HCT116 (cell line): ENCODE data around the gene SMAGP. TPM values are rescaled to one million over a fixed set of nuclear protein-coding genes. Genes with fewer than 3 reads are reported as not detected.

ENCODE experiments used
- ATAC-seq: fragments of 200-7000 bp; cut with Tn5 transposase; 2 replicates; pipeline ENCODE4 v1.9.1; 2020; ENCODE audit warnings: mild to moderate bottlenecking, moderate library complexity
- BruUV-seq: library from RNA; stranded (reverse); fragments of 400-500 nt; replicated peaks from 2 replicates; lab custom pipeline; 2021; lab: Mats Ljungman, UMichigan
- CTCF ChIA-PET: fragments of 300-600 bp; sonication (Branson Sonifier 250); formaldehyde crosslinking; loops from one replicate; lab custom pipeline; 2021; ENCODE audit warnings: antibody characterized with exemption; lab: Charles Lee
- POLR2A ChIA-PET: fragments of 300-600, 350-600 bp; sonication (Branson Sonifier 250); formaldehyde crosslinking; loops from one replicate; lab custom pipeline; 2021; ENCODE audit warnings: antibody characterized with exemption; lab: Charles Lee
- RAD21 ChIA-PET, 2 experiments: fragments of 300-600 bp; sonication (Branson Sonifier 250); formaldehyde crosslinking; loops; one replicate each; lab custom pipeline; 2023; ENCODE audit warnings: low total read pairs in 2 of 2; ENCODE audit not compliant: uncharacterized antibody in 2 of 2, unreplicated experiment in 2 of 2, low non-redundant PET in 1 of 2; lab: Charles Lee
- DNase-seq: peaks from one replicate; pipeline ENCODE4 v3.0.0-alpha.2; 2010; ENCODE audit warnings: low read depth, low spot score
- H2AFZ ChIP-seq: fragments of 200-600 bp; shearing (Covaris generic), sonication (generic); 2 replicates; pipeline ENCODE4 v1.6.1; 2017; ENCODE audit warnings: low read depth, mixed run types, mixed read lengths, antibody characterized with exemption, low read length; ENCODE audit not compliant: poor library complexity, severe bottlenecking
- H3K27ac ChIP-seq: 2 replicates; pipeline ENCODE4 v1.5.1; 2012; ENCODE audit warnings: low read depth, low read length
- H3K27me3 ChIP-seq: fragments of 200-600 bp; sonication (generic); 2 replicates; pipeline ENCODE4 v1.6.1; 2016; ENCODE audit warnings: mixed run types, low read length, mixed read lengths; ENCODE audit not compliant: insufficient read depth
- H3K36me3 ChIP-seq, 2 experiments: fragments of 200-500 bp in 1 of 2; fragments of 200-600 bp in 1 of 2; sonication (Bioruptor generic) in 1 of 2; sonication (generic) in 1 of 2; 2 replicates each; pipeline versions ENCODE4 v1.5.1 to v1.6.1; 2014 to 2016; ENCODE audit warnings: low read length in 2 of 2, inconsistent platforms in 1 of 2, mixed read lengths in 1 of 2, mixed run types in 1 of 2; ENCODE audit not compliant: insufficient read depth in 2 of 2, control insufficient read depth in 1 of 2
- H3K4me1 ChIP-seq, 2 experiments: fragments of 200-600 bp in 1 of 2; sonication (generic) in 1 of 2; 2 replicates each; pipeline versions ENCODE4 v1.5.1 to v1.6.1; 2012 to 2017; ENCODE audit warnings: low read length in 2 of 2, inconsistent platforms in 1 of 2, mild to moderate bottlenecking in 1 of 2, mixed read lengths in 1 of 2, mixed run types in 1 of 2, moderate library complexity in 1 of 2; ENCODE audit not compliant: insufficient read depth in 2 of 2, control insufficient read depth in 1 of 2
- H3K4me2 ChIP-seq: fragments of 200-600 bp; sonication (generic); 2 replicates; pipeline ENCODE4 v1.6.1; 2017; ENCODE audit warnings: mixed run types, low read length, mixed read lengths
- H3K4me3 ChIP-seq, 2 experiments: fragments of 200-600 bp in 1 of 2; sonication (generic) in 1 of 2; replicated peaks in 1 of 2; 2 replicates each; pipeline ENCODE4 v1.5.1; 2011 to 2016; ENCODE audit warnings: low read length in 2 of 2, control low read depth in 1 of 2, low read depth in 1 of 2, mild to moderate bottlenecking in 1 of 2, mixed read lengths in 1 of 2, mixed run types in 1 of 2
- H3K79me2 ChIP-seq: fragments of 200-600 bp; sonication (generic); 2 replicates; pipeline ENCODE4 v1.6.1; 2017; ENCODE audit warnings: mild to moderate bottlenecking, mixed run types, low read length, moderate library complexity, mixed read lengths; ENCODE audit not compliant: insufficient read depth
- H3K9ac ChIP-seq: fragments of 200-600 bp; sonication (generic); 2 replicates; pipeline ENCODE4 v1.6.1; 2016; ENCODE audit warnings: low read length, mixed read lengths
- H3K9me2 ChIP-seq: fragments of 200-600 bp; sonication (generic), shearing (Covaris generic); 2 replicates; pipeline ENCODE4 v1.6.1; 2017; ENCODE audit warnings: mixed run types, mild to moderate bottlenecking, moderate library complexity; ENCODE audit not compliant: insufficient read depth
- H3K9me3 ChIP-seq, 2 experiments: fragments of 200-500 bp in 1 of 2; fragments of 200-600 bp in 1 of 2; sonication (Bioruptor generic) in 1 of 2; sonication (generic) in 1 of 2; 2 replicates each; pipeline ENCODE4 v1.6.1; 2014 to 2017; ENCODE audit warnings: low read length in 2 of 2, mixed read lengths in 2 of 2, inconsistent platforms in 1 of 2, low read depth in 1 of 2, mild to moderate bottlenecking in 1 of 2, mixed run types in 1 of 2, moderate library complexity in 1 of 2; ENCODE audit not compliant: control insufficient read depth in 1 of 2, insufficient read depth in 1 of 2
- H4K20me1 ChIP-seq: fragments of 200-600 bp; sonication (generic), shearing (Covaris generic); 2 replicates; pipeline ENCODE4 v1.6.1; 2017; ENCODE audit warnings: mixed run types, mild to moderate bottlenecking, moderate library complexity; ENCODE audit not compliant: insufficient read depth
- ATF3 ChIP-seq: IDR thresholded peaks from 2 replicates; pipeline ENCODE4 v1.6.1; 2012
- EGR1 ChIP-seq: IDR thresholded peaks from 2 replicates; pipeline ENCODE4 v1.6.1; 2012; ENCODE audit warnings: low read depth
- ELF1 ChIP-seq: IDR thresholded peaks from 2 replicates; pipeline ENCODE4 v1.6.1; 2012; ENCODE audit warnings: low read depth, borderline replicate concordance
- EZH2 ChIP-seq: fragments of 200-600 bp; sonication (generic); IDR thresholded peaks from 2 replicates; pipeline ENCODE4 v1.6.1; 2017; ENCODE audit warnings: antibody characterized with exemption, mixed run types
- JUND ChIP-seq: IDR thresholded peaks from 2 replicates; pipeline ENCODE4 v1.6.1; 2012
- POLR2AphosphoS5 ChIP-seq: IDR thresholded peaks from 2 replicates; pipeline ENCODE4 v1.6.1; 2011; ENCODE audit warnings: mild to moderate bottlenecking, low read depth, low read length, moderate library complexity
- RAD21 ChIP-seq: IDR thresholded peaks from 2 replicates; pipeline ENCODE4 v1.6.1; 2012; ENCODE audit warnings: low read depth, mild to moderate bottlenecking
- REST ChIP-seq: IDR thresholded peaks from 2 replicates; pipeline ENCODE4 v1.6.1; 2012; ENCODE audit warnings: low read depth
- SIN3A ChIP-seq: IDR thresholded peaks from 2 replicates; pipeline ENCODE4 v1.6.1; 2012; ENCODE audit warnings: low read depth
- SP1 ChIP-seq: IDR thresholded peaks from 2 replicates; pipeline ENCODE4 v1.6.1; 2012; ENCODE audit warnings: low read depth
- YY1 ChIP-seq: IDR thresholded peaks from 2 replicates; pipeline ENCODE4 v1.6.1; 2011; ENCODE audit warnings: low read length, low read depth, moderate library complexity, mild to moderate bottlenecking; ENCODE audit not compliant: insufficient replicate concordance; ENCODE audit errors: extremely low read depth
- ZBTB33 ChIP-seq: IDR thresholded peaks from 2 replicates; pipeline ENCODE4 v1.6.1; 2011; ENCODE audit warnings: mild to moderate bottlenecking, low read length, moderate library complexity; ENCODE audit not compliant: insufficient replicate concordance; ENCODE audit errors: extremely low read depth
- ZFX ChIP-seq: fragments of 450-650 bp; IDR thresholded peaks from 2 replicates; pipeline ENCODE4 v1.6.1; 2017
- intact Hi-C: fragments of 100-400 bp; cut with micrococcal nuclease; formaldehyde crosslinking; loops from 2 replicates; pipeline ENCODE4 v1.10.0; 2022
- total RNA-seq: library from RNA; stranded (reverse); gene quantifications from one replicate; pipeline ENCODE4 v1.2.1, GENCODE V29; 2021; ENCODE audit not compliant: unreplicated experiment

Gene SMAGP
- total RNA-seq, 1 experiment from 2014 or later: 39.9 TPM

GRCh38 chr12:51264297-51264696, 5.9 kb downstream of the SMAGP start:
- H3K79me2 ChIP-seq: peaks cover 68% of the 10 kb centered on the region
- TF ChIP-seq ZFX (no peak), SIN3A (no peak), EZH2 (no peak), JUND (no peak), YY1 (no peak), ATF3 (no peak), ZBTB33 (no peak), RAD21 (no peak), ELF1 (no peak), SP1 (no peak), EGR1 (no peak), POLR2AphosphoS5 (no peak), REST (no peak)
- TF ChIP-seq, all 23 proteins: peak for 0
- H3K4me3 ChIP-seq: no peak overlapping the region
- RAD21 ChIA-PET: no interaction called here
- peaks cover 0 to 6% of the 10 kb centered on the region in 2 experiments; a peak in 1 of 4 replicates for H3K36me3 ChIP-seq
- no peaks in the 10 kb centered on the region for H3K27me3 ChIP-seq
- ATAC-seq: no peak
- CTCF ChIA-PET: interaction anchor here (0.7 to 3.6 kb wide), 3 partner anchors 11 to 77 kb away, joined by 3 to 23 read pairs (median 23); no protein-coding TSS in a partner anchor
- no peaks in the 10 kb centered on the region for H4K20me1 ChIP-seq
- H3K9ac ChIP-seq: no peak overlapping the region
- peaks cover 20 to 37% of the 10 kb centered on the region in 2 experiments for H3K4me1 ChIP-seq
- POLR2A ChIA-PET: no interaction called here
- no peaks in the 10 kb centered on the region for H3K9me2 ChIP-seq
- H2AFZ ChIP-seq: no peak overlapping the region
- intact Hi-C loops: loop anchor here (10.0 kb wide), 1 partner anchor 499 kb away; the partner anchor contains the start of gene ATF1
- no peak overlapping the region for H3K27ac ChIP-seq
- H3K9me3 ChIP-seq: no peaks in the 10 kb centered on the region
- H3K4me2 ChIP-seq: no peak overlapping the region
- no peak for DNase-seq
- no TSS peak for BruUV-seq
